GM19240 (cell line): ENCODE data around the gene NDST1.

Experiments used
- DNase-seq: peaks from one replicate; pipeline ENCODE4 v3.0.0; 2011; ENCODE audit warnings: low spot score; ENCODE audit not compliant: insufficient read length

The NDST1 gene

GRCh38 chr5:150585781-150586341 lies 77.9 kb downstream of the NDST1 start:
- no peak for DNase-seq

GRCh38 chr5:150587016-150587415 lies 79.1 kb downstream of the NDST1 start:
- DNase-seq = no peak

GRCh38 chr5:150587856-150588595 lies 80.1 kb downstream of the NDST1 start:
- no peak for DNase-seq

GRCh38 chr5:150588596-150588890 lies 80.6 kb downstream of the NDST1 start:
- DNase-seq = no peak

- DNase-seq = no peak
Measured at GRCh38 chr5:150589862-150590601, 82.1 kb downstream of the NDST1 start.

GRCh38 chr5:150590979-150591695 lies 83.2 kb downstream of the NDST1 start:
- DNase-seq = no peak

GRCh38 chr5:150593593-150593992 lies 85.7 kb downstream of the NDST1 start:
- DNase-seq = no peak

DNA sequence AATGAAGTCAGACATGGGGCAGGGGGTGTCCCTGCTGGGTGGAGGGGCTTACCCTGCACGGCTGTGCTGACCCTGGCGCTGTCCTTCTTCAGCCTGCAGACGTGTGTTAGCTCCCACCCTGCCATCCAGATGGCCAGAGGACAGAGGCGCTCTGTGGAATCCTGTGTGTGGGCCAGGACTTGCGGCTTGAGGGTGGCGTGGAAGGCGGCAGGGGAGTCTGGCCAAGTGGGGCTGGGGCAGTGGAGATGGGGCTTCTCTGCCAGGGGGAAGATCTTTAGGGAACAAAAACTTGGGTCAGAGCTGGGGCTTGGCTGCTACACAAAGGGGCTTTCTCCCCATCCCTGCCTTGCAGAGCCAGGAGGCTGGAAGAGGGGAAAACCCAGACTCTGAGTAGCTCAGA lies 86.1 kb downstream of the NDST1 start:
- no peak for DNase-seq

- no peak for DNase-seq
Measured at GRCh38 chr5:150595466-150596031, 87.6 kb downstream of the NDST1 start.

DNA sequence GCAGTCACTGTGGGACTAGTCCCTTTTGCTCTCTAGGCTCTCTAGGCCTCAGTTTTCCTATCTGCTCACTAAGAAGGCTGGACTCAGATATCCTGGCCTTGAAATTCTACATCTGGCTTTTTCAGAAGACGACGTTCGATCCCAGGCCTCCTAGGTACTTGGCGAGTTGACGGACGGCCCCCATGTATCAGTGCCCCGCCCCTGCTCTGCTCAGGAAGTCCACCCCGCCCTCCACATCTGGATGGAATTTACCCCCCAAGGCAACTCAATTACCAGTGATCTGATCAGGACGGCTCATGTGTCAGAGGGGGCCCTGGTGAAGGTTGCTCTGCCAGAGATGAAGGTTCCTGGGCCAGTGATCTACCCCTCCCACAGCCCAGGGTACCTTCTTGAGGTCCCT lies 88.4 kb downstream of the NDST1 start:
- no peak for DNase-seq

- DNase-seq = no peak
Measured at GRCh38 chr5:150596826-150597225, 88.9 kb downstream of the NDST1 start.

- DNase-seq = no peak
Measured at GRCh38 chr5:150598006-150598405, 90.1 kb downstream of the NDST1 start.

- no peak for DNase-seq
Measured at GRCh38 chr5:150598821-150599273, 90.9 kb downstream of the NDST1 start.

DNA sequence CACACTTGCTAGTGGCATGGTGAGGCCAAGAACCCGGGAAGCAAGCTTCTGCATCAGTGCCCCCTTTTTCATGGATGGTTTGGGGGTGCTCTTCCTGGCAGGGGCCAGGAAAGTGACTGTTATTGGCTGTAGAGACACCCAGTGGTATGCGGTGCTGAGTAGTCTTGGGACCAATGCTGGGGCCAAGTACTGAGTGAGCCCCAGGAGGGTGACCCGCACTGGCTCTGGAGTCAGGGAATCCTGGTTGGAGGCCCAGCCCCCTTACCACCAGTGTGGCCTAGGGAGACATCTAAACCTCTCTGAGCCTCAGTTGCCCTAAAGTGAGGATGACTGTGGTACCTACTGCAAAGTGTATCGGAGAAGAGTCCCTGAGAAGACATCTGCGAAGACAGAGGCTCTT lies 91.3 kb downstream of the NDST1 start:
- no peak for DNase-seq

DNA sequence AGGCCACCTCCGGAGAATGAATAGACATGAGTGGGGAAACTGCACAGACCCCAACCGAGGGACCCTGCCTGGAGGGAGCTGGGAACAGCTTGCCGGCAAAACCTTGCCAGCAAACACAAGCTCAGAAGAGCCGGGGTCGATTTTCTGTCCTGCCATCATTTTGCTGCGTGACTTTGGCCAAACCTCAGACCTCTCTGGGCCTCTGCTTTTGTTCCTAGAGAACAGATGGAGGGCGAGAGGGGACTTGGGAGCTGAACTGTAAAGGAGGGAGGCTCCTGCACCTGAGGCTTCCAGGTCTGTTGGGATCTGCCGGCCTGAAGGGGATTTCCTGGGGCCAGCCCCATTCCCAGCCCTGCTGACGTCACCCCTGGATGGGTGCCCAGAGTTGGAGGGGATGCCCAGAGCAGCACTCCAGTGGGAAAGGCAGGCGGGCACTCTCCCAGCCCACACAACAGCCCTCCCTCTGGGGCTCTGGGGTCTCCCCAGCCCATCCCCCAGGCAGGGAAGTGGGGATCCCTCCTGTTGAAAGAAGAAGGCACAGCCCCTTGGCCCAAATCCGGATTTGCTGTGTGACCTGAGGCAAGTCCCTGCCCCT lies 92.1 kb downstream of the NDST1 start:
- DNase-seq = no peak

DNA sequence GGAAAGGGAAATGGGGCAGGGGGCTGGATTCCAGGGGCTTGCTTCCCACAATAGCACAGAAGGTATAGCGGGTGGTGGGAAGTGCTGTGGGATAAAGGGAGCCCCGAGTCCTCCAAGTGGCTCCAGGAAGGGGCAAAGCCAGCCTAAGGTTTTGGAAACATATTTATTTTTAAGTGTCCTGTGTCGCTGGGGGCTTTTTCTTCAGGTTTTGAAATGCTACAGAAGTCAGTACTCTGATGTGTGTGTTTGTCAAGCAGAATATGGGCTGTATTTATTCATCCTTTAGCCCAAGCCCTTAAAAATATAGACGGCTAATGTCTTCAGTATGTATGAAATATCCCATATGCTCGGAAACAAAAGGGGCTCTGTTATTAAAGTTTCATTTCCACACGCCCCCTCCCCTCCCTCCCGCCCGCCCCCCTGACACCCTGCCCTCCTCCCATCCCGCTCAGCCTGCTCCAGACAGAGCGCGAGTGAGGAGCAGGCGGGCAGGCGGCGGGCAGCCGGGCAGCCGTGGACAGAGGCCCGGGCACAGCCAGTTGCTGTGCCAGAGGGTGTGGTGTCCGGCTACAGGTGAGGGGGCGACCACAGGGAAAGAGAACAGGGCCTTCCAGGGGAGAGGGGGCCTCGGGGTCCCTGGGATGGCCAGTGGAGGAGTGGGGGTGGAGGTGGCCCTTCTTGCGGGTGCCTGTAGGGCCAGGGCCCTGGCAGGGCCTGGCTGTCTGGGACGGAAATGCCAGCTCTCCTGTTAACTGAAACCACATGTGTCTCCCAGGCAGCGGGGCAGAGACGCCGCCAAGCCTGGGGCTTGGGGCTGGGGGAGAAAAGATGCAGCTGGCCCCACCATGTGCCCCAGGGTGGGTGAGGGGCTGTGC lies 92.9 kb downstream of the NDST1 start:
- no peak for DNase-seq

GRCh38 chr5:150601491-150602345 lies 93.8 kb downstream of the NDST1 start:
- DNase-seq = no peak

DNA sequence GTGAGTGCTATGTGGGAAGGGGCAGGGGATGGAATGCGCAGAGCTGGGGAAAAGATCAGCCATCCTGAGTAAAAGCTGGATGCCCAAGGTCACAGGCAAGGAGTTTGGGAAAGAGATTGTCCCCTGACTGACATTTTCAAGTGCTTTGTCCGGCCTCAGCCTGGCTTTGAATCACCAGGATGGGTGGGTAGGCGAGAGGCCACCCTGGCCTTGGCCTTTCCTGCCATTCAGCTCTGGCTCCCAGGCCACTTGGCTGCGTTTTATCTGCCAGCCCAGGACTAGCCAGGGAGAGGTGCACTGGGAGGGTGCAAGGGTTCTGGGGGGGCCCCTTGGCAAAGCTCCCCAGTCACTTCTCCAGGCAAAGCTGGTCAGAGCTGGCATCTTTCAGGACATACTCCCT lies 95.1 kb downstream of the NDST1 start:
- no peak for DNase-seq

DNA sequence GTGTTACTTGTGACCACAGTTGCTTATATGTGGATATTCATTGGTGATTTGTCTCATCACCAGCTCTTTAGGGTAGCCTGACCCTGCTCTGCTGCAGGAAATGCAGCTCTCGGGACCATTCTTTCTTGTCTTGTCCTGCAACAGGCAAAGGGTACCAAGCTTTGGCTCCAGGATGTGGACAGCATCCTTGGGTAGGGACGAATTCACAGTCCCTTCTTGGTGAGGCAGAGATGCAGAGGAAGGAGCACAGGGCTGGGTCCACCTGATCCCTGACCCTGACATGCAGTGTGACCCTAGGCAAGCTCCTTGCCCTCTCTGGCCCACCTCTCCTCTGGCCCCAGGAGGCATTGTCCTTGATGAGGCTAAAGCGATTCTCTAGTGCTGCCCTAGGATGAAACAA lies 95.6 kb downstream of the NDST1 start:
- no peak for DNase-seq
